A549 (cell line): Measurements from ENCODE around the gene CFAP65. TPM values are rescaled to one million over a fixed set of nuclear protein-coding genes. Genes with fewer than 3 reads are reported as not detected.
A peak's percentile ranks its signal among the peaks of the same experiment; 100 is the strongest.

Experiments
- ATAC-seq, 2 experiments: fragments of 200-7000 bp in 1 of 2; fragments of >200 bp in 1 of 2; cut with Nextera tagmentation in 1 of 2; cut with Tn5 transposase in 1 of 2; 3 replicates each; pipeline versions ENCODE4 v1.8.0 to v1.9.1; 2018 to 2020; ENCODE audit warnings: mild to moderate bottlenecking in 1 of 2, moderate library complexity in 1 of 2
- CTCF ChIA-PET: fragments of 300-600 bp; sonication (Branson Sonifier 250); formaldehyde crosslinking; extraction: SDS; loops from one replicate; lab custom pipeline; 2021; ENCODE audit warnings: antibody characterized with exemption, inconsistent platforms; lab: Yijun Ruan, JAX
- POLR2A ChIA-PET: fragments of 350-600 bp; formaldehyde crosslinking; extraction: SDS; loops from one replicate; lab custom pipeline; 2021; ENCODE audit warnings: antibody characterized with exemption, inconsistent platforms; lab: Yijun Ruan, JAX
- DNase-seq, 2 experiments: peaks; one replicate each; pipeline versions ENCODE4 v3.0.0 to v3.0.0-alpha.2; 2011 to 2016; ENCODE audit warnings: low read depth in 1 of 2, low spot score in 1 of 2
- FAIRE-seq: peaks from 2 replicates; lab custom pipeline; 2011; peaks lifted over from hg19 to GRCh38; lab: Jason Lieb, UNC
- H3K27ac ChIP-seq, 2 experiments: fragments of >200 bp; sonication (Bioruptor Twin); formaldehyde crosslinking; 3 replicates each; pipeline ENCODE4 v1.5.1; 2016 to 2017
- H3K4me1 ChIP-seq: fragments of >200 bp; sonication (Bioruptor Twin); formaldehyde crosslinking; 3 replicates; pipeline ENCODE4 v1.6.1; 2016
- H3K4me2 ChIP-seq: fragments of >200 bp; sonication (Bioruptor Twin); formaldehyde crosslinking; 3 replicates; pipeline ENCODE4 v1.6.1; 2016
- H3K4me3 ChIP-seq: fragments of >200 bp; sonication (Bioruptor Twin); formaldehyde crosslinking; 3 replicates; pipeline ENCODE4 v1.5.1; 2016
- H3K9me3 ChIP-seq: fragments of >200 bp; sonication (Bioruptor Twin); formaldehyde crosslinking; 3 replicates; pipeline ENCODE4 v1.6.1; 2016
- BHLHE40 ChIP-seq: IDR thresholded peaks from 2 replicates; pipeline ENCODE4 v1.6.1; 2012; ENCODE audit warnings: low read depth, low read length, inconsistent platforms
- CBX8 ChIP-seq: fragments of 200-600 bp; sonication (generic); IDR thresholded peaks from 2 replicates; pipeline ENCODE4 v1.6.1; 2016
- CEBPB ChIP-seq, 2 experiments: fragments of >200 bp in 1 of 2; sonication (Bioruptor Twin) in 1 of 2; formaldehyde crosslinking in 1 of 2; IDR thresholded peaks; 2 replicates each; pipeline ENCODE4 v1.6.1; 2012 to 2016
- CHD2 ChIP-seq: fragments of 150-350 bp; IDR thresholded peaks from 2 replicates; pipeline ENCODE4 v1.6.1; 2014; ENCODE audit warnings: low read length; ENCODE audit not compliant: partially characterized antibody
- CHD4 ChIP-seq: fragments of 200-600 bp; sonication (generic); IDR thresholded peaks from 2 replicates; pipeline ENCODE4 v1.6.1; 2016; ENCODE audit warnings: antibody characterized with exemption, mild to moderate bottlenecking, borderline replicate concordance
- CTCF ChIP-seq: fragments of >200 bp; sonication (Bioruptor Twin); formaldehyde crosslinking; IDR thresholded peaks from 3 replicates; pipeline ENCODE4 v1.5.1; 2016
- EHMT2 ChIP-seq: fragments of 200-600 bp; sonication (generic); IDR thresholded peaks from 2 replicates; pipeline ENCODE4 v1.6.1; 2016; ENCODE audit warnings: antibody characterized with exemption, low read depth, mild to moderate bottlenecking, moderate library complexity
- EP300 ChIP-seq, 2 experiments: fragments of >200 bp; sonication (Bioruptor Twin); formaldehyde crosslinking; IDR thresholded peaks; 2 replicates in 1 of 2; 3 replicates in 1 of 2; pipeline ENCODE4 v1.6.1; 2016 to 2017
- ESRRA ChIP-seq: fragments of 150-350 bp; IDR thresholded peaks from 2 replicates; pipeline ENCODE4 v1.6.1; 2014; ENCODE audit warnings: mild to moderate bottlenecking, low read length, borderline replicate concordance
- GATA3 ChIP-seq: IDR thresholded peaks from 2 replicates; pipeline ENCODE4 v1.6.1; 2012; ENCODE audit warnings: borderline replicate concordance
- HEYL ChIP-seq: fragments of 250-450 bp; sonication (Bioruptor Pico); IDR thresholded peaks from 2 replicates; pipeline ENCODE4 v1.8.0; 2021; ENCODE audit warnings: mild to moderate bottlenecking, moderate library complexity
- HMGXB4 ChIP-seq: fragments of 250-450 bp; sonication (Bioruptor Pico); IDR thresholded peaks from 2 replicates; pipeline ENCODE4 v1.5.0; 2021; ENCODE audit warnings: mild to moderate bottlenecking, moderate library complexity, borderline replicate concordance
- HOXA7 ChIP-seq: fragments of 250-450 bp; sonication (Bioruptor Pico); IDR thresholded peaks from 2 replicates; pipeline ENCODE4 v1.5.0; 2020; ENCODE audit warnings: mild to moderate bottlenecking, moderate library complexity
- HOXB13 ChIP-seq: fragments of 250-450 bp; sonication (Bioruptor Pico); IDR thresholded peaks from 2 replicates; pipeline ENCODE4 v1.5.0; 2020; ENCODE audit warnings: low read depth, mild to moderate bottlenecking, moderate library complexity
- JUN ChIP-seq, 2 experiments: fragments of >200 bp; sonication (Bioruptor Twin); formaldehyde crosslinking; IDR thresholded peaks; 2 replicates in 1 of 2; 3 replicates in 1 of 2; pipeline ENCODE4 v1.6.1; 2016 to 2017
- JUNB ChIP-seq: fragments of >200 bp; sonication (Bioruptor Twin); formaldehyde crosslinking; IDR thresholded peaks from 2 replicates; pipeline ENCODE4 v1.6.1; 2016
- MAFK ChIP-seq: fragments of 450-650 bp; IDR thresholded peaks from 2 replicates; pipeline ENCODE4 v1.6.1; 2014; ENCODE audit not compliant: partially characterized antibody
- PBX3 ChIP-seq: IDR thresholded peaks from 2 replicates; pipeline ENCODE4 v1.6.1; 2012
- POLR2A ChIP-seq: IDR thresholded peaks from 2 replicates; pipeline ENCODE4 v1.6.1; 2012; ENCODE audit warnings: mild to moderate bottlenecking, low read length
- RNF2 ChIP-seq: fragments of 200-600 bp; sonication (generic); IDR thresholded peaks from 2 replicates; pipeline ENCODE4 v1.6.1; 2016; ENCODE audit warnings: low read depth, mild to moderate bottlenecking, antibody characterized with exemption, moderate library complexity, borderline replicate concordance
- TFCP2L1 ChIP-seq: fragments of 250-450 bp; sonication (Bioruptor Pico); IDR thresholded peaks from 2 replicates; pipeline ENCODE4 v1.5.0; 2021; ENCODE audit warnings: mild to moderate bottlenecking
- ZC3H11A ChIP-seq: fragments of 450-650 bp; IDR thresholded peaks from 2 replicates; pipeline ENCODE4 v1.6.1; 2014; ENCODE audit warnings: antibody characterized with exemption, mild to moderate bottlenecking
- ZNF302 ChIP-seq: fragments of 250-450 bp; sonication (Bioruptor Pico); IDR thresholded peaks from 2 replicates; pipeline ENCODE4 v1.9.0; 2021; ENCODE audit warnings: inconsistent platforms, mild to moderate bottlenecking, moderate library complexity
- WGBS: methylation state at CpG from one replicate; pipeline ENCODE4 v1.1.6; 2017; ENCODE audit errors: missing lambda C conversion rate; 5-methylcytosine and 5-hydroxymethylcytosine counted together
- polyA plus RNA-seq, 4 experiments: library from polyadenylated mRNA; depleted of rRNA in 3 of 4; stranded (reverse); fragments of >200 nt; fragmentation: RNase III in 1 of 4; extraction: RNeasy Plus Mini Kit Qiagen cat#74134 plus additional on column Dnase treatment in 1 of 4; gene quantifications; 2 replicates in 3 of 4; 3 replicates in 1 of 4; pipeline ENCODE4 v1.2.3, GENCODE V29; 2011 to 2017

CFAP65 gene
- polyA plus RNA-seq, 2 of the 4 experiments (the other 2 are of a cell fraction) = 0.12 to 0.14 TPM

GRCh38 chr2:219090436-219091299, 49.4 kb upstream of the CFAP65 start:
- FAIRE-seq = no peak
- H3K9me3 ChIP-seq = no peaks in the 10 kb centered on the region

GRCh38 chr2:219089330-219089729, 48.0 kb upstream of the CFAP65 start:
- ATAC-seq = no peak
- H3K4me3 ChIP-seq = no peak overlapping the region
- FAIRE-seq = no peak
- no peaks in the 10 kb centered on the region for H3K9me3 ChIP-seq
- H3K4me2 ChIP-seq = no peak overlapping the region
- no peak for DNase-seq
- TF ChIP-seq CHD4 = no peak
- TF ChIP-seq MAFK = peak; percentile 97
- TF ChIP-seq EP300 (IDR thresholded peaks at IDR 0.05) = no peak
- no peak for TF ChIP-seq CEBPB (IDR thresholded peaks at IDR 0.05)
- TF ChIP-seq ZNF302 (CRISPR knock-in tag) = no peak
- CTCF ChIA-PET = interaction anchor here (1.9 to 2.6 kb wide), 2 partner anchors 26 to 30 kb away, joined by 5 to 7 read pairs; no protein-coding TSS in a partner anchor
- H3K4me1 ChIP-seq = no peaks in the 10 kb centered on the region
- WGBS = 95% methylated on average over 4 of the region's 4 CpGs
- POLR2A ChIA-PET = no interaction called here
- no peak overlapping the region for H3K27ac ChIP-seq

More at GRCh38 chr2:219090436-219091299, 49.4 kb upstream of the CFAP65 start:
- 50% methylated on average over 4 of the region's 4 CpGs for WGBS
- Histone ChIP-seq H3K4me2 (no peak overlapping the region), H3K4me1 (no peaks in the 10 kb centered on the region), H3K4me3 (no peak overlapping the region)
- CTCF ChIA-PET = interaction anchor here (1.0 to 2.7 kb wide), 8 partner anchors 9 to 110 kb away, joined by 4 to 15 read pairs (median 6); no protein-coding TSS in a partner anchor
- POLR2A ChIA-PET = no interaction called here
- DNase-seq = no peak
- TF ChIP-seq ESRRA = no peak
- no peak for TF ChIP-seq JUN (IDR thresholded peaks at IDR 0.05)
- TF ChIP-seq, all 56 proteins: peak for 0
- no peak overlapping the region for H3K27ac ChIP-seq
- ATAC-seq = no peak

GRCh38 chr2:219087848-219088247, 46.5 kb upstream of the CFAP65 start:
- WGBS = 90% methylated on average over 1 of the region's 1 CpG
- Histone ChIP-seq H3K9me3 (no peaks in the 10 kb centered on the region), H3K27ac (no peak overlapping the region), H3K4me2 (no peak overlapping the region), H3K4me1 (no peaks in the 10 kb centered on the region), H3K4me3 (no peak overlapping the region)
- ChIA-PET CTCF (interaction anchor here (1.1 to 5.1 kb wide), 8 partner anchors 16 to 86 kb away, joined by 4 to 19 read pairs (median 6); no protein-coding TSS in a partner anchor), POLR2A (no interaction called here)
- no peak for ATAC-seq
- no peak for TF ChIP-seq ZC3H11A
- TF ChIP-seq MAFK = no peak
- TF ChIP-seq HOXB13 (CRISPR knock-in tag) = no peak
- TF ChIP-seq ESRRA = no peak
- no peak for FAIRE-seq
- DNase-seq = no peak

GRCh38 chr2:219087361-219087760, 46.0 kb upstream of the CFAP65 start:
- DNase-seq (no peak), FAIRE-seq (no peak), ATAC-seq (no peak)
- 94% methylated on average over 5 of the region's 5 CpGs for WGBS
- TF ChIP-seq TFCP2L1 (CRISPR knock-in tag) (no peak), EHMT2 (no peak)
- H3K4me2 ChIP-seq = no peak overlapping the region
- H3K4me1 ChIP-seq = no peaks in the 10 kb centered on the region
- ChIA-PET POLR2A (no interaction called here), CTCF (interaction anchor here (1.1 to 5.1 kb wide), 7 partner anchors 13 to 85 kb away, joined by 4 to 19 read pairs (median 5); no protein-coding TSS in a partner anchor)
- no peak overlapping the region for H3K4me3 ChIP-seq
- no peak overlapping the region for H3K27ac ChIP-seq
- no peaks in the 10 kb centered on the region for H3K9me3 ChIP-seq

GRCh38 chr2:219086196-219086595, 44.9 kb upstream of the CFAP65 start:
- Histone ChIP-seq H3K4me3 (no peak overlapping the region), H3K27ac (no peak overlapping the region), H3K4me2 (no peak overlapping the region), H3K9me3 (no peaks in the 10 kb centered on the region), H3K4me1 (no peaks in the 10 kb centered on the region)
- DNase-seq (no peak), FAIRE-seq (no peak), ATAC-seq (no peak)
- CTCF ChIA-PET = interaction anchor here (1.0 to 5.1 kb wide), 5 partner anchors 12 to 56 kb away, joined by 4 to 19 read pairs (median 5); no protein-coding TSS in a partner anchor
- POLR2A ChIA-PET = no interaction called here
- TF ChIP-seq BHLHE40 (no peak), GATA3 (no peak), EHMT2 (no peak), CBX8 (no peak), PBX3 (no peak), CTCF (no peak), HOXA7 (CRISPR knock-in tag) (no peak), HMGXB4 (CRISPR knock-in tag) (no peak), JUNB (no peak), POLR2A (no peak), RNF2 (no peak), HEYL (CRISPR knock-in tag) (no peak), EP300 (IDR thresholded peaks at IDR 0.05) (no peak), CHD2 (no peak)
